Lower leg skin (tissue), 4 donors: Measurements from ENCODE around the gene ZFYVE16. TPM values are rescaled to one million over a fixed set of nuclear protein-coding genes. Genes with fewer than 3 reads are reported as not detected.
A peak's percentile ranks its signal among the peaks of the same experiment; 100 is the strongest.

Experiments used
- DNase-seq, 2 donors: peaks; one replicate each; pipeline ENCODE4 v3.0.0-alpha.2; 2019; ENCODE audit warnings: low spot score in 2 of 2
- H3K4me3 ChIP-seq: fragments of 200-600 bp; sonication (generic); 2 replicates; pipeline ENCODE4 v1.5.1; 2017; ENCODE audit warnings: mild to moderate bottlenecking, low read depth; ENCODE audit not compliant: poor library complexity, severe bottlenecking
- POLR2A ChIP-seq, 2 donors: fragments of 450-650 bp; IDR thresholded peaks; one replicate each; pipeline ENCODE4 v1.6.1; 2016 to 2017; ENCODE audit warnings: antibody characterized with exemption in 2 of 2, mild to moderate bottlenecking in 1 of 2, moderate library complexity in 1 of 2
- whole genome bisulfite sequencing, 2 donors: methylation state at CpG; one replicate each; pipeline ENCODE4 v1.1.5; 2018; 5-methylcytosine and 5-hydroxymethylcytosine counted together
- intact Hi-C: fragments of 100-400 bp; cut with DNase I; formaldehyde crosslinking; loops from one replicate; pipeline ENCODE4 v1.15.0; 2023; ENCODE audit warnings: low total_unique reads
- total RNA-seq, 4 donors: library from RNA; depleted of rRNA; stranded (reverse); fragments of >200 nt; gene quantifications; one replicate each; pipeline ENCODE4 v1.1.0, GENCODE V29; 2016
- TF ChIP-seq, protein P1 (sequence below), 3 donors: fragments of 450-650 bp; IDR thresholded peaks; one replicate each; pipeline ENCODE4 v1.5.1; 2016; ENCODE audit warnings: antibody characterized with exemption in 3 of 3, mild to moderate bottlenecking in 3 of 3, moderate library complexity in 2 of 3

The ZFYVE16 gene
- total RNA-seq, 4 donors from 2014 or later, result 11.7 to 19.2 (median 13.4) TPM

DNA sequence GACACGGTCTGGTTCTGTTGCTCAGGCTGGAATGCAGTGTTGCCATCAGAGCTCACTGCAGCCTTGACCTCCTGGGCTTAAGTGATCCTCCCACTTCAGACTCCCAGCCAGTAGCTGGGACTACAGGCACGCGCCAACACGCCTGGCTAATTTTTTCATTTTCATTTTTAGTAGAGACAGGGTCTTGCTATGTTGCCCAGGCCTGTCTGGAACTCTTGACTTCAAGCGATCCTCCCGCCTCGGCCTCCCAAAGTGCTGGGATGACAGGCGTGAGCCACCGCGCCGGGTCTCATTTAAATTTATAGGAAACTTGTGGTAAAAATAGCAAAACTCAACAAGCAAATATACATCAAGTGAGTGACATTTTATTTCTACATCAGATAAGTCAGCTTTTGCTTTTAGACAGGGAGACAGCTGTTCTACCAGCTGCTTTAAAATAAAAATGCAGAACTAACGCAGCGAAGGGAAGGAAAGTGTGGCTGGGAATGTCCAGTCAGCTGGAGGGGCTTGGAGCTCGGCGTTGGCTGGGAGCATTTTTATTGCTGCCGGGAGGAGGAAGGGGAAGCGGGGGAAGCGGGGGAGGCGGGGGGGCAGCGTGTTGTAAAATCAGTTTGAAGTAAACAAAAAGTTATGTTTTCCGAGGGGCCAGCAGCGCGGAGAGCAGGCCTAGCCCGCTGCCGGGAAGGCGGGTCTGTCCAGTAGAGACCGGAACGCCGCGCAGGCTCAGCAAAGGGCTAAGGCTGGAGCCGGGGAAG lies 707 bp upstream of the ZFYVE16 start:
- DNase-seq, result peak; percentile 23 to 85
- WGBS, 2 donors, result 6 to 8% methylated on average over 30 to 31 of the region's 31 CpGs
- H3K4me3 ChIP-seq, result peak overlapping the region; percentile 86
- no peak for TF ChIP-seq POLR2A (IDR thresholded peaks at IDR 0.05)
- TF ChIP-seq, protein P1, sequence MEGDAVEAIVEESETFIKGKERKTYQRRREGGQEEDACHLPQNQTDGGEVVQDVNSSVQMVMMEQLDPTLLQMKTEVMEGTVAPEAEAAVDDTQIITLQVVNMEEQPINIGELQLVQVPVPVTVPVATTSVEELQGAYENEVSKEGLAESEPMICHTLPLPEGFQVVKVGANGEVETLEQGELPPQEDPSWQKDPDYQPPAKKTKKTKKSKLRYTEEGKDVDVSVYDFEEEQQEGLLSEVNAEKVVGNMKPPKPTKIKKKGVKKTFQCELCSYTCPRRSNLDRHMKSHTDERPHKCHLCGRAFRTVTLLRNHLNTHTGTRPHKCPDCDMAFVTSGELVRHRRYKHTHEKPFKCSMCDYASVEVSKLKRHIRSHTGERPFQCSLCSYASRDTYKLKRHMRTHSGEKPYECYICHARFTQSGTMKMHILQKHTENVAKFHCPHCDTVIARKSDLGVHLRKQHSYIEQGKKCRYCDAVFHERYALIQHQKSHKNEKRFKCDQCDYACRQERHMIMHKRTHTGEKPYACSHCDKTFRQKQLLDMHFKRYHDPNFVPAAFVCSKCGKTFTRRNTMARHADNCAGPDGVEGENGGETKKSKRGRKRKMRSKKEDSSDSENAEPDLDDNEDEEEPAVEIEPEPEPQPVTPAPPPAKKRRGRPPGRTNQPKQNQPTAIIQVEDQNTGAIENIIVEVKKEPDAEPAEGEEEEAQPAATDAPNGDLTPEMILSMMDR (IDR thresholded peaks at IDR 0.05), result no peak
- intact Hi-C loops, result no loop called here

DNA sequence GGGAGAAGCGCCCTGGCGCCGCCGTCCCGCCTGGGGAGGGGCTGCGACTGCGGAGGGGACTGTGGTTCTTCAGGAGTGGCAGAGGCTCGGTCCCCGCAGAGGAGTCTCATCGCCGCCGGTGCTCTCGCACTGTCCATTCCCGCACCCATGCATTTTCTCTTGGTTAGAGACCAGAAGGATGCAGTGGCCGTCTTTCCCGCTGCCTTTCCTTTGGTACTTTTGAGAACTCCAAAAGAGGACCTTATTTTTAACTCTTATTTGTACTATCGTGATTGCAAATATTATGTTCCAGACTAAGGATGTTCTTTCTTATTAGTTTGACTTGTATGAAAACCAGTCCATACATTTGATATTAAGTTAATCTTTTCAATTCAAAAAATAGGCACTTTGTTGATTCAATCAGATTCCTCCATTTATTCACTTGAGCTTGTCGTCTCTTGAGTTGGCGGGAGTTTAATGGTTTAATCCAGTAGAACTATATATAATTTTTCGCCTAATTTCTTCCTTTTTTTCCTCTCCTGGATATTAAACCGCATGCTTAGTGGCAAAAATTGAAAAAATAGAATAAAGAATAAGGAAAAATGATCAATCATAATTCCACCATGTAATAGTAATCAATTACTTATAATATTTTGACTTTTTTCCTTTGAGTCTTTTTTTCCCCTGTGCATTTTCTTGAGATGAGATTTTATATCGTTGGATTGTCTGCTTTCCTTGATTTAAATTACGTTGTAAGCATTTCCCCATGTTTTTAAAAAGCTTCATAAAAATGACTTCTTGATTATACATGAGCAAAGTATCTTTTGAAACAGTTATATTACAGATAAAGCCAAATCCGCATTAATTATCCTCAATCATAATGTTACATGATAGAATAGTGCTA lies 861 bp downstream of the ZFYVE16 start:
- H3K4me3 ChIP-seq, result peak overlapping the region; percentile 86
- TF ChIP-seq, protein P1 (IDR thresholded peaks at IDR 0.05), result no peak
- no peak for TF ChIP-seq POLR2A (IDR thresholded peaks at IDR 0.05)
- WGBS, 2 donors, result 5 to 10% methylated on average over 17 to 22 of the region's 24 CpGs
- intact Hi-C loops, result no loop called here
- peak in 1 of 2 donors; percentile 25 for DNase-seq

DNA sequence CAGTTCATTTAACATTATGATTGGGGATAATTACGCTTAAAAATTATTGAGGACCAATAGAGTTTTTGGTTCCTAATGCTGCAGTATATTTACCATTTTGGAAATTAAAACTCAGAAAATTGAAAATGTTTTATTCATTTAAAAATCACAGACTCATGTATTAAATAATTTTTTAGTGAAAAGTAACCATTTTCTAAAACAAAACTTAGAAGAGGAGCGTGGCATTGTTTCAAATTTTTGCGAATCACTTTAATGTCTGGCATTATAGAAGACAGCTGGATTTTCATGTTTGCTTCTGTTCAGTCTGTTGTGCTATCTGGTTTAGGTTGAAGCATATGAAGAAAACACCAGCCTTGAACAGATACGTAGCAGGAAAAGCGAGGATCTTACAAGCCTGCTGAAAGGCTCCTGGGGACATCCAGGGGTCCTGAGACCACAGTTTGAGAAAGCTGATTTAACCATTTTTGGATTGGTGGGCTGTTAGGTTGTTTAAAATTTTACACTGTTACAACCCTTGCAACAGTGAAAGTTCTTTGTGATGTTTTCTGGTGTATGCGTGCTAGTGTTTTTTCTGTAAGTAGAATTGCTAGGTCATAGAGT lies 1.6 kb downstream of the ZFYVE16 start:
- 38 to 62% methylated on average over 6 of the region's 6 CpGs for WGBS, 2 donors
- H3K4me3 ChIP-seq, result no peak overlapping the region
- TF ChIP-seq POLR2A (IDR thresholded peaks at IDR 0.05), result no peak
- TF ChIP-seq, protein P1 (IDR thresholded peaks at IDR 0.05), result no peak
- intact Hi-C loops, result no loop called here
- no peak for DNase-seq

DNA sequence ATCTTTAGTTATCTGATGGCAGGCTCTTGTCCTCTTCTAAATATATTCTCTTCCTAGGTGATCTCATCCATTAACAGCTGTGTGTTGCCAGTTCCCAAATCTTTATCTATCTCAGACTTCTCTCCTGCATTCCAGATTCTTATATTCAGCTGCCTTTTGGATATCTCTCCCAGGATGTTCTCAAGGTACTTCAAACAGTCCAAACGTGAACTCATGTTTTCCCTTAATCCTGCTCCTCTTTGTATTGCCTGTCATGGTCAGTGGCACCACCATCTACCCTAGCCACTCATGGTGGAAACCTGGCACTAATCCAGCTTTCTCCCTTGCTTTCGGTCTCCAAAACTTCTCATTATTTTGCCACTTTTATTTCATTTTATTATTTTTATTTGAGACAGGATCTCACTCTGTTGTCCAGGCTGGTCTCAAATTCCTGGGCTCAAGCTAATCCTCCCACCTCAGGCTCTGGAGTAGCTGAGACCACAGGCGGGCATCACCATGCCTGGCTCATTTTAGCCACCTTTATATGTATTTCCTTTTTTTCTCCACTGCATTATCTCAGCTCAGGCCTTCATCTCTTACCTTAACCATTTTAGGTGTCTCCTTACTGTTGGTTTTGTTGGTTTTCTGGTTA lies 3.8 kb downstream of the ZFYVE16 start:
- WGBS, 2 donors, result 75 to 79% methylated on average over 3 of the region's 3 CpGs
- DNase-seq, result no peak
- no peak overlapping the region for H3K4me3 ChIP-seq
- TF ChIP-seq, protein P1 (IDR thresholded peaks at IDR 0.05), result no peak
- TF ChIP-seq POLR2A (IDR thresholded peaks at IDR 0.05), result no peak
- intact Hi-C loops, result no loop called here

DNA sequence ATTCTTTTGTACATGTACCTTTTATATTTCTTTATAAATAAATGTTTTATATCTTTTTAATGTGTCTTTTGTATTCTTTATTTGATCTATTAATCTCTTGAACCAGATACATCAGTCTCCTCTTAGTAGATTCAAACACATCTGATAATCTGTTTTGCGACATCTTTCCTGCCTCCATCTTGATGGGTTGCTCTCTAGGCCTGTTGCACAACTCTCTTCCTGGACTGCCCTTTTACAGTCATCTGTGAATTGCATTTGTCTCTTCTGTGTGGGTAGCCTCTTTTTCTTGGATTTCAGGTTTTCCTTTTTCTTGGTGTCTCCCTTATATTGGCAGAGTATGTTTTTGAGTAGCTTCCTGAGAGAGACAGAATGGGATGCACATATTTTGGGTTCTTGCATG lies 6.2 kb downstream of the ZFYVE16 start:
- TF ChIP-seq POLR2A (IDR thresholded peaks at IDR 0.05), result no peak
- TF ChIP-seq, protein P1 (IDR thresholded peaks at IDR 0.05), result no peak
- no peak for DNase-seq
- intact Hi-C loops, result no loop called here
- WGBS, 2 donors, result 91 to 100% methylated on average over 1 of the region's 1 CpG
- no peak overlapping the region for H3K4me3 ChIP-seq
